Type B pancreatic cell (in vitro differentiated cells): ENCODE results near the gene NKX2-2. TPM values are rescaled to one million over a fixed set of nuclear protein-coding genes. Genes with fewer than 3 reads are reported as not detected.
"Not testable (repeated sequence)": the region's sequence is repeated elsewhere in the genome, so short reads cannot be mapped to it uniquely, and the experiment has no call there.

Experiments
- DNase-seq: peaks from one replicate; pipeline ENCODE4 v3.0.0; 2021; ENCODE audit warnings: mixed read lengths; ENCODE audit not compliant: unreplicated experiment; ENCODE audit errors: extremely low spot score
- H3K27ac Mint-ChIP-seq: 2 replicates; pipeline ENCODE4 v1.8.0; 2021; ENCODE audit warnings: mild to moderate bottlenecking, mixed read lengths
- H3K27me3 Mint-ChIP-seq: 2 replicates; pipeline ENCODE4 v1.8.0; 2021; ENCODE audit warnings: mixed read lengths
- H3K36me3 Mint-ChIP-seq: 2 replicates; pipeline ENCODE4 v1.8.0; 2021; ENCODE audit warnings: mixed read lengths
- H3K4me1 Mint-ChIP-seq: one replicate; pipeline ENCODE4 v1.8.0; 2021; ENCODE audit warnings: mixed read lengths; ENCODE audit not compliant: unreplicated experiment
- H3K4me3 Mint-ChIP-seq: 2 replicates; pipeline ENCODE4 v1.8.0; 2021; ENCODE audit warnings: mild to moderate bottlenecking, mixed read lengths
- H3K9me3 Mint-ChIP-seq: 2 replicates; pipeline ENCODE4 v1.8.0; 2021; ENCODE audit warnings: mixed read lengths
- total RNA-seq: library from RNA; stranded (reverse); gene quantifications from 2 replicates; pipeline ENCODE4 v1.2.1, GENCODE V29; 2021; ENCODE audit warnings: low replicate concordance
- TF ChIP-seq, protein P1 (sequence below): fragments of 200-600 bp; sonication (generic); conservative IDR thresholded peaks from 2 replicates; pipeline ENCODE4 v1.5.0; 2021; ENCODE audit warnings: antibody characterized with exemption, mild to moderate bottlenecking

The NKX2-2 gene
- total RNA-seq, 1 donor from 2014 or later: 6.0 TPM

DNA sequence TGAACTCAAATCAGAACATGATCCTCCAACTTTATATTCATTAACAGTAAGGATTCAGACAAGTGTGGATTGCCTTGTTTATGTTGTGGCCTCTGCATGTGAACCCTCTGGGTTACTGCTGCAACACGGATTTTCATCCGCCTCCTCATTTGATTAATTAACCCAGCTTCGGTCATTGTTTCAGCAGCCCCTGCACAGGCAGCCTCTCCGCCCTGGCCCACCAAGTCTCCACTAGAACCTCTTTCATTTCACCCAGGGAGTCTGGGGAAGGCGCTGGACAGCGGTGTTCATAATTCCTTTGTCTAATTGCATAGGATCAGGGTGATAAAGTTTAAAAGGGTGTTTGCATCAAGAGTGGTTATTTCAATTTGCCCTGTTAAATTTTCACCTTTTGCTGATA is 15.7 kb downstream of the NKX2-2 start:
- Mint-ChIP-seq H3K9me3 (no peaks in the 10 kb centered on the region), H3K36me3 (no peaks in the 10 kb centered on the region), H3K27ac (no peak overlapping the region), H3K4me1 (no peaks in the 10 kb centered on the region), H3K27me3 (peaks cover 56% of the 10 kb centered on the region), H3K4me3 (no peak overlapping the region)
- TF ChIP-seq, protein P1, sequence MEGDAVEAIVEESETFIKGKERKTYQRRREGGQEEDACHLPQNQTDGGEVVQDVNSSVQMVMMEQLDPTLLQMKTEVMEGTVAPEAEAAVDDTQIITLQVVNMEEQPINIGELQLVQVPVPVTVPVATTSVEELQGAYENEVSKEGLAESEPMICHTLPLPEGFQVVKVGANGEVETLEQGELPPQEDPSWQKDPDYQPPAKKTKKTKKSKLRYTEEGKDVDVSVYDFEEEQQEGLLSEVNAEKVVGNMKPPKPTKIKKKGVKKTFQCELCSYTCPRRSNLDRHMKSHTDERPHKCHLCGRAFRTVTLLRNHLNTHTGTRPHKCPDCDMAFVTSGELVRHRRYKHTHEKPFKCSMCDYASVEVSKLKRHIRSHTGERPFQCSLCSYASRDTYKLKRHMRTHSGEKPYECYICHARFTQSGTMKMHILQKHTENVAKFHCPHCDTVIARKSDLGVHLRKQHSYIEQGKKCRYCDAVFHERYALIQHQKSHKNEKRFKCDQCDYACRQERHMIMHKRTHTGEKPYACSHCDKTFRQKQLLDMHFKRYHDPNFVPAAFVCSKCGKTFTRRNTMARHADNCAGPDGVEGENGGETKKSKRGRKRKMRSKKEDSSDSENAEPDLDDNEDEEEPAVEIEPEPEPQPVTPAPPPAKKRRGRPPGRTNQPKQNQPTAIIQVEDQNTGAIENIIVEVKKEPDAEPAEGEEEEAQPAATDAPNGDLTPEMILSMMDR: no peak
- DNase-seq: no peak

DNA sequence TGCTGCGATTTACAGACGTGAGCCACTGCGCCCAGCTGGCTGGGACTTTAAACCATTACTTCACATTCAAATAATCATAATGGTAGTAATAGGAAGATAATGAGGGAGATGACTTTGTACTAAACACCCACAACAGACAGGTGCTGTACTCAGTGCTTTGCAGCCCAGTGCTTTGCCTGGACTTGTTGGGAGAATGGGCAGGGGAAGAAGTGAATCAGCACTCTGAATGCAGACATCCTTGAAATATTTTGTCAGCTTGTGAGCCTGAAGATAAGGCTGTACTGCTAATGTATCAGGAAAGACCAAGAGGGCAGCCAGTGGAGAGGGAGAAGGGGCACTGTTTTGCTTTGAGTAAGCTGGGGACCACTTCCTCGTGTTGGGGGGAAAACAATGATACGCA is 17.4 kb downstream of the NKX2-2 start:
- DNase-seq: no peak
- peaks cover 58% of the 10 kb centered on the region for H3K27me3 Mint-ChIP-seq
- no peaks in the 10 kb centered on the region for H3K4me1 Mint-ChIP-seq
- H3K36me3 Mint-ChIP-seq: no peaks in the 10 kb centered on the region
- no peak overlapping the region for H3K4me3 Mint-ChIP-seq
- TF ChIP-seq, protein P1: no peak
- no peaks in the 10 kb centered on the region for H3K9me3 Mint-ChIP-seq
- no peak overlapping the region for H3K27ac Mint-ChIP-seq

DNA sequence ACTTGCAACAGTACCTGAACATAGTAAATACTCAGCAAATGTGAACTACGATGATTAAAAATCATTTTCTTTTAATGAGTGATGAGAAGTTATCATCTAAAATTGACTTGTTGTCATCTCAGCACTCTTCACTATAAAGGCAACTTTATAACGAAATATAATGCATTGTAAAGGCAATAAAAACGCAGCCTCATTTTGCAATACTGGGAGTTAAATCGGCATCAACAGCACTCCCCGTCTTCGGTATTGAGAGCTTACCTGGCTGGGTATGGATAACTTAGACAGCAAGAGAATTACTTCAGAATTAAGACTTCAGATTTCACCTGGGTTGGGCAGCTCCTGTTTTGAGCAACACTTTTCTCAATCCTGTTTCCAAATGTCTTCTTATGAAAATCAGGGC is 20.8 kb downstream of the NKX2-2 start:
- Mint-ChIP-seq H3K27ac (no peak overlapping the region), H3K4me3 (no peak overlapping the region), H3K9me3 (no peaks in the 10 kb centered on the region), H3K36me3 (no peaks in the 10 kb centered on the region), H3K27me3 (peaks cover 63% of the 10 kb centered on the region), H3K4me1 (no peaks in the 10 kb centered on the region)
- DNase-seq: no peak
- TF ChIP-seq, protein P1: no peak

DNA sequence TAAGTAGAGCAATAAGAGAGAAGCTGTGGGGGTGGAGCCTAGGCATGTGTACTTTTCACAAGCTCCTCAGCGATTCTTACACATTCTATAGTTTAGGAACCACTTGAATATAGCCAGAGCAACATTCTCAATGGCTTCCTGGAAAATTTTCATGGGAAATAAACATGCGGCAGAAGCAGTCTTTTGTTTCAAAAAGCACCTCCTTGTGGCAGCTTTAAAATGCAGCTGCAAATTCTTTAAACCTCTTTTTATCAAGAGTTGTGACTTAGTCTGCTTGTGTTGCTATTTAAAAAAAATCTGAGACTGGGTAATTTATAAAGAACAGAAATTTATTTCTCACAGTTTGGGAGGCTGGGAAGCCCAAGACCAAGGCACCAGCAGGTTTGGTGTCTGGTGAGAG is 23.8 kb downstream of the NKX2-2 start:
- no peak for DNase-seq
- Mint-ChIP-seq H3K4me3 (no peak overlapping the region), H3K36me3 (no peaks in the 10 kb centered on the region), H3K27me3 (peaks cover 64% of the 10 kb centered on the region), H3K9me3 (peaks cover 5% of the 10 kb centered on the region), H3K4me1 (no peaks in the 10 kb centered on the region), H3K27ac (no peak overlapping the region)
- TF ChIP-seq, protein P1: peak; percentile 46

DNA sequence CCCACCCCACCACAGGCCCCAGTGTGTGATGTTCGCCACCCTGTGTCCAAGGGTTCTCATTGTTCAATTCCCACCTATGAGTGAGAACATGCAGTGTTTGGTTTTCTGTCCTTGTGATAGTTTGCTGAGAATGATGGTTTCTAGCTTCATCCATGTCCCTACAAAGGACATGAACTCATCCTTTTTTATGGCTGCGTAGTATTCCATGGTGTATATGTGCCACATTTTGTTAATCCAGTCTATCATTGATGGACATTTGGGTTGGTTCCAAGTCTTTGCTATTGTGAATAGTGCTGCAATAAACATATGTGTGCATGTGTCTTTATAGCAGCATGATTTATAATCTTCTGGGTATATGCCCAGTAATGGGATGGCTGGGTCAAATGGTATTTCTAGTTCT is 33.7 kb downstream of the NKX2-2 start:
- peaks cover 38% of the 10 kb centered on the region for H3K27me3 Mint-ChIP-seq
- not testable (repeated sequence) for DNase-seq, H3K36me3 Mint-ChIP-seq, H3K9me3 Mint-ChIP-seq, H3K4me1 Mint-ChIP-seq, H3K27ac Mint-ChIP-seq, H3K4me3 Mint-ChIP-seq

DNA sequence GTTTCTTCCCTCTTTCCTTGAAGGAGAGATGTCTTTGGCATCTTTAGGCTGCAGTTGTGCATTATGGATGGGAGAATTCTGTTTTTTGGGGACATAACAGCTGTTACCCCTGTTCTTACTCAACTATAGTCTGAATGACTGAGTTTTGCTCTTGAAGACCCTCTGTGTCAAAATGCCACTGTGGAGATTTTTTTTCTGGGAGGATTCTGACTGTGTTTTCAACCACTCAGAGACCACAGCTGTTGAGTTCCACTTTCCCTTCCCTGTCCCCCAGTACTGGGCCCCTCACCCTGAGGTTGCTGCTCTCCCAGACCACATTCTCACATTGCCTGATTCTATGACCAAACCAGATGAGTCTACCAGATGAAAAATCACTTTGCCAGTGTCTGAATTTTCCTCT is 48.1 kb downstream of the NKX2-2 start:
- Mint-ChIP-seq H3K27ac (no peak overlapping the region), H3K27me3 (peaks cover 25% of the 10 kb centered on the region), H3K4me3 (no peak overlapping the region), H3K36me3 (no peaks in the 10 kb centered on the region), H3K4me1 (no peaks in the 10 kb centered on the region), H3K9me3 (no peaks in the 10 kb centered on the region)
- DNase-seq: no peak
- TF ChIP-seq, protein P1: no peak
